NK-92 treated with Interleukin-12 subunit alpha and Interleukin-12 subunit beta, amount 100 ng/mL, for 24 hours (cell line): ENCODE measurements around the gene GRID2IP.
A peak's percentile ranks its signal among the peaks of the same experiment; 100 is the strongest.
"Not testable (repeated sequence)": the region's sequence is repeated elsewhere in the genome, so short reads cannot be mapped to it uniquely, and the experiment has no call there.

Source experiments
- DNase-seq: peaks from one replicate; lab custom pipeline; 2025; lab: John Stamatoyannopoulos, UW

The GRID2IP gene

DNA sequence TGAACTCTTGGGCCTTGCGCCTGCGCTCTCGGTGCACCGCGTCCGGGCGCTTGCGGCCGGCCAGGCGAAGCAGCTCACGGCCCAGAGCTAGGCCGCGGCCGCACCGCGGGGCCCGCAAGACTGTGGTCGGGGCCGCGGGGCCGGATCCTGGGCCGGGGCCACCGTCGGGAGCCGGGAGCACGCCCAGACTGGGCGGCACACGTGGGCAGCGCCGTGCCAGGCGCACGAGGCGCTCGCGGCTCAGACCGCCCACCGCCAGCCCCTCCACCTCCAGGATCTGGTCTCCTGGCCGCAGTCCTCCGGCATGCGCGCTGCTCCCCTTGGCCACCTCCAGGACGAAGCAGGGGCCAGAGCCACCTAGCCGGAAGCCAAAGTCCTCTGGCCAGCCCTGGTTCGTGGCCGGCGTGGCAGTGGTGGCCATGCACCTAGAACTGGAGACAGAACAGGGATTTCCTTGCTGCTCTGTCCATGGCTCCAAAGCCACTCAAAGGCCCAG, at the start of gene GRID2IP:
Gene GRID2IP, minus strand, starts transcription at position 446 of the 496 bp plus-strand sequence. Its CDS starts 25 bp downstream, at position 421.
- no peak for DNase-seq

DNA sequence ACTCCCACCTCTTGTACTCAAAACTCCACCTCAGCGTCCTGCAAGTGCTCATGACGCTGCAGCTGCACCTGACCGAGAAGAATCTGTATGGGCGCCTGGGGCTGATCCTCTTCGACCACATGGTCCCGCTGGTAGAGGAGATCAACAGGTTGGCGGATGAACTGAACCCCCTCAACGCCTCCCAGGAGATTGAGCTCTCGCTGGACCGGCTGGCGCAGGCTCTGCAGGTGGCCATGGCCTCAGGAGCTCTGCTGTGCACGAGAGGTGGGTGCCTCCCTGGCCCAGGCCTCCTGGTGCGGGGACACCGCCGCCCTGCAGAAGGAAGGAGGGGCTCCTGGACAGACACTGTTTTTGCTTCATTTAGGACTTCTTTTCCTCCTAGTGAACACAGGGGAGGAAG, 48.8 kb upstream of the GRID2IP start:
- DNase-seq: no peak

DNA sequence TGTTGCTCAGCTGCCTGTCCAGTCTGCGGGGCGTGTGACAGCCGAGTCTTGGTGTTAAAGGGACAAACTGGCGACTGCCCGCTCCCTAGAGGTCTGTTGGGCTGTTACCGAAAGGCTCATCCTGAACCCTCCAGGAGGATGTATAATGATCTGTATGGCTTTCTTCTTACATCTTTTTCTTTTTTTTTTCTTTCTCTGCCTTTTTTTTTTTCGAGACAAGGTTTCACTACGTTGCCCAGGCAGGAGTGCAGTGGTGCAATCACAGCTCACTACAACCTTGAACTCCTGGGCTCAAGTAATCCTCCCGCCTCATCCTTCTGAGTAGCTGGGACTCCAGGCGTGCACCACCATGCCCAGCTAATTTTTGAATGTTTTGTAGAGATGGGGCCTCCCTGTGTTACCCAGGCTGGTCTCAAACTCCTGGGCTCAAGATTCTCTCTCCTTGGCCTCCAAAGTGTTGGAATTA, 39.4 kb upstream of the GRID2IP start:
- DNase-seq: no peak

DNA sequence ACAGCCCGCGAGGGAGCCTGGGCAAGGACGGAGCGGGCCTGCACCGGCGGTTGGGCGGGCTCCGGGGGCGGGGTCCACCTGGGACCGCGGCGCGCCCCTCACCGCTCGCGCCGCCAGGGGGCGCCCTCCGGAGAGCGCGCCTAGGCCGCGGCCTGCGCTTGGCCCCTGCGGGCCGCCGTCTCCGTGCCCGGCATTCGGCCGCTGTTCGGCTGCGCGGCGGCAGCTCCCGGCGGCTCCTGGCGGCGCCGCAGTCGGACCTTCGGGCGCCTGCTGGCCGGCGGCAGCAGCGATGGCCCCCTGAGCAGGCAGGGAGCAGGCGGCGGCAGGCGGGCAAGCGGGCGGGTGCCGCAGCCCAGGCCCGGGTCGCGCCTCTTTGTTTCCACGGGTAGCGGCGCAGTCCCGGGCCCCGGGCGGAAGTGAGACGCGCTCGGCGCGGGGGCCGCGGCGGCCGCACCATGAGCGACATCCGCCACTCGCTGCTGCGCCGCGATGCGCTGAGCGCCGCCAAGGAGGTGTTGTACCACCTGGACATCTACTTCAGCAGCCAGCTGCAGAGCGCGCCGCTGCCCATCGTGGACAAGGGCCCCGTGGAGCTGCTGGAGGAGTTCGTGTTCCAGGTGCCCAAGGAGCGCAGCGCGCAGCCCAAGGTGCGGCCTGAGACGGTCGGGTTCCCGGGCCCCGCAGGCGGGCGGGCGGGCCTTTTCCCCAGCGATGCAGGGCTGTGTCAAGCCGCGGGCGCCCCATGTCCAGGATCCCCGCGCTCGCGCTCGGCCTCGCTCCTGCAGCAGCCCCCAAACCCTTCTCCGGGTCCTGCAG, 38.8 kb upstream of the GRID2IP start, which contains the start of gene INTS15:
Gene INTS15, plus strand, starts transcription at position 193 of the 816 bp plus-strand sequence. Its CDS starts 263 bp downstream, at position 456.
- peak; percentile 60 for DNase-seq

DNA sequence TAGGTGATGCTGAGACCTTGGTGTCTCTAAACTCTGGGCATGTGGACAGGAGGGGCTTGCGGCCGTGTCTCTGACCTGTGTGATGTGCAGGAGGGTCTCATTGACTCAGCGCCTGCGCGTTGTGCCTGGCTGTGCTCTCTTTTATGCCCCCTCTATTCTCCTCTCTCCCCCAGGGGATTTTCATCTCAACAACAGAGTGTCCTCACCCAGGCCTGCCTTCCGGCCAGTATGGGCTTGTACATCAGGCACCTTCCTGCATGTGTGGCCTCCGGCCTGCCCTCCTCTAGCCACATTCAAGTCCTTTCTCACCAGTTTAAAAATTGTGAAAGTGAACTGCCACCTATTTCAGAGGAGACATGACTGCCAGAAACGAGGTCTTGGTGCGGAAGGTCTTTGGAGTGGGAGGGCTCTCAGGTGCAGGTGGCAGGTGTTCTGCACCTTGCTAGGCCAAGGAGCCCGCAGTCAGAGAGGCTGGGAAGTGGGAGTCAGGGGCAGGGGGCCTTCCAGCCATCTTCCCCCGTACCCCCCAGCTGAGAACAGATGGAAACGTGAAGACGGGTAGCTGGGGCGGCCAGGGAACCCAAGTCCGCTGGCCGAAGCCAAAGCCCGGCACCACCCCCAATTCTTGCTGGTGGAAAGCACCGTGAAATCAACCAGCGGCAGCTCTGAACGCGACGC, 38.0 kb upstream of the GRID2IP start:
- DNase-seq: no peak

DNA sequence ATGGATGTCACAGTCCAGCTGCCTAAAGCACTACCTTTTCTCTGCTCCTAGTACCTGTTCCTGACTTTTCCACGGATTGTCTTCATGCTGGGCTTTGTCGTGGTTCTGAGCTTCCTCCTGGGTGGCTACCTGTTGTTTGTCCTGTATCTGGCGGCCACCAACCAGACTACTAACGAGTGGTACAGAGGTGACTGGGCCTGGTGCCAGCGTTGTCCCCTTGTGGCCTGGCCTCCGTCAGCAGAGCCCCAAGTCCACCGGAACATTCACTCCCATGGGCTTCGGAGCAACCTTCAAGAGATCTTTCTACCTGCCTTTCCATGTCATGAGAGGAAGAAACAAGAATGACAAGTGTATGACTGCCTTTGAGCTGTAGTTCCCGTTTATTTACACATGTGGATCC, 37.3 kb upstream of the GRID2IP start:
- DNase-seq: no peak

DNA sequence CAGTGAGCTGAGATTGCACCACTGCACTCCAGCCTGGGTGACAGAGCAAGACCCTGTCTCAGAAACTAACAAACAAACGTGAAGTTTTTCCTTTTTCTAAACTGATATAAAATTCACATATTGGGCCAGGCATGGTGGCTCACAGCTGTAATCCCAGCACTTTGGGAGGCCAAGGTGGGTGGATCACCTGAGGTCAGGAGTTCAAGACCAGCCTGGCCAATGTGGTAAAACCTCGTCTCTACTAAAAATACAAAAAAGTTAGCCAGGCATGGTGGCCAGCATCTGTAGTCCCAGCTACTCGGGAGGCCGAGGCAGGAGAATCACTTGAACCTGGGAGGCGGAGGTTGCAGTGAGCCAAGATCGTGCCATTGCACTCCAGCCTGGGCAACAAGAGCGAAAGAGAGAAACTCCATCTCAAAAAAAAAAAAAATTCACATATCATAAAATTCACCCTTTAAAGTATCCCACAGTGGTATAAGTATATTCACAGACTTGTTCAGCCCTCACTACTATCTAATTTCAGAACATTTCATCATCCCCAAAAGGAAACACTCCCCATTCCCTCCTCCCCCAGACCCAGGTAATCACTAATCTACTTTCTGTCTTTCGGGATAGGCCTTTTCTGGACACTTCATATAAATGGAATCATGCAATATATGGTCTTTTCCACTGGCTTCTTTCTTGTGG, 34.6 kb upstream of the GRID2IP start:
- DNase-seq: not testable (repeated sequence)

DNA sequence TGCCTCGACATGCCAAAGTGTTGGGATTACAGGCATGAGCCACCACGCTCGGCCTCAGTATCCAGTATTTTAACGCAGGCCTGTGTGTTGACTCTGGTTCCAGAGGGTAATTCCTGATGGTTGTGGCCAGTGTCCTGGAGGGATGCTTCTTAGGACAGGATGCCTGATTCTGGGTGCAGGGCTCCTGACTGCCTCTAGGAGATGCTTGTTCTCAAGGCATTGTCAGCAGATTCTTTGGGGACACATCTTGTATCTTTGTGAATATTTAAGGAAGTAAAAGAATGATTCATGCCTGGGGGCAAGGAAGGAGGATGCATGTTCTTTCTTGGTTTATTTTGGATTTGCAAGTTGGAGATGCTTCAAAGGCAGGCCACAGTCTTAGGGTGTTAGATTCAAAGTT, 28.2 kb upstream of the GRID2IP start:
- no peak for DNase-seq

DNA sequence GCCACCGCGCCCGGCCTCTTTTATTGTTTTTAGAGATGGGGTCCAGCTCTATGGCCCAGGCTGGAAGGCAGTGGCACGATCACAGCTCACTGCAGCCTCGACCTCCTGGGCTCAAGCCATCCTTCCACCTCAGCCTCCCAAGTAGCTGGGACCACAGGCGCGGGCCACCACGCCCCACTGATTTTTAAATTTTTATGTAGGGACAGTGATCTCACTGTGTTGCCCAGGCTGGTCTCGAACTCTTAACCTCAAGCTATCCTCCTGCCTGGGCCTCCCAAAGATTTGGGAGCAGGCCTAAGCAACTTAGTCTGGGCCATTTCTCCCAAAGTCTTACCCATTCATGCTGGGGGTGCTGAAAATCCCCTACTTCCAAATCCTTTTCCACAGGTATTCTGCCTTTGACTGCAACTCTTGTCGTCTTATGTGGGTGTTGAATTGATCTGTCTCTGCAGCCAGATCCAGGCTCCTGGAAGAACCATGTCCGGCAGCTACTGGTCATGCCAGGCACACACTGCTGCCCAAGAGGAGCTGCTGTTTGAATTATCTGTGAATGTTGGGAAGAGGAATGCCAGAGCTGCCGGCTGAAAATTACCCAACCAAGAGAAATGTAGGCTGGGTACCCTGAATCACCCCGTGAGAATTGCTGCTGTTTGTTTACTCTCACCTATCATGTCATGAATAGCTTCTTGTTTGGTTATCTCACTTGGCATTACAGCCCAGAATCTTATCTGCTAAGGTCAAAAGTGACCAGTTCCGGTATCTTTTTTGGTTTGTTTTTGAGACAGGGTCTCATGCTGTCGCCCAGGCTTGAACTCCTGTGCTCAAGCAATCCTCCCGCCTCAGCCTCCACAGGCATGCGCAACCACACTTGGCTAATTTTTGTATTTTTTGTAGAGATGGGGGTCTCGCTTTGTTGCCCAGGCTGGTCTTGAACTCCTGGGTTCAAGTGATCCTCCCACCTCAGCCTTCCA, 27.1 kb upstream of the GRID2IP start:
- no peak for DNase-seq

DNA sequence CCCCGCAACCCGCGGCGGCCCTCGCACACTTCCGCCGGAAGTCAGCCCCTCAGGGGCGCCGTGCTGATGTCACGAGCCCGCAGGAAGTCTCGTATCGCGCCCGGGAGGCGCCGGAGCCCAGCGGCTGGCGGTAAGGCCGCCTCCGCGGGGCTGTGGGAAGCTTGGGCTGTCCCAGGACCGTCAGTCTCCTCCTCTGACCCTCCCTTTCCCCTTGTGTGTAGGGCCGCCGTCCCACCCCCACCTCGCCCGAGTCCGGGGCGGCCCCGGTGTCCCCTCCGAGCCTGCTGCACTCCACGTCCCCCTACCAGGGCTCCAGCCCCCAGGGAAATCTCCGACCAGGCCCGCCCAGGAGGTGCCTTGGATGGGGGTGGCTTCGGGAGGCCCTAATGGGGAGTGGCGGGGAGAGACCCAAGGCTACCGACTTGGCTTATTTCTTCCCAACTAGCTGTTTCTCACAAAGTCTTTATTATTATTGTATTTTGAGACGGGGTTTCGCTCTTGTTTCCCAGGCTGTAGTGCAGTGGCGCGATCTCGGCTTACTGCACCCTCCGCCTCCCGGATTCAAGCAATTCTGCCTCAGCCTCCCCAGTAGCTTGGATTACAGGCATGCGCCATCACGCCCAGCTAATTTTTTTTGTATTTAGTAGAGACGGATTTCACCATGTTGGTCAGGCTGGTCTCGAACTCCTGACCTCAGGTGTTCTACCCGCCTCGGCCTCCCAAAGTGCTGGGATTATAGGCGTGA, 26.3 kb upstream of the GRID2IP start, which contains the start of gene ZDHHC4:
Gene ZDHHC4, plus strand, starts transcription at position 86 of the 745 bp plus-strand sequence. CDS start 3,108 bp downstream, outside the sequence.
- peak; percentile 73 for DNase-seq

DNA sequence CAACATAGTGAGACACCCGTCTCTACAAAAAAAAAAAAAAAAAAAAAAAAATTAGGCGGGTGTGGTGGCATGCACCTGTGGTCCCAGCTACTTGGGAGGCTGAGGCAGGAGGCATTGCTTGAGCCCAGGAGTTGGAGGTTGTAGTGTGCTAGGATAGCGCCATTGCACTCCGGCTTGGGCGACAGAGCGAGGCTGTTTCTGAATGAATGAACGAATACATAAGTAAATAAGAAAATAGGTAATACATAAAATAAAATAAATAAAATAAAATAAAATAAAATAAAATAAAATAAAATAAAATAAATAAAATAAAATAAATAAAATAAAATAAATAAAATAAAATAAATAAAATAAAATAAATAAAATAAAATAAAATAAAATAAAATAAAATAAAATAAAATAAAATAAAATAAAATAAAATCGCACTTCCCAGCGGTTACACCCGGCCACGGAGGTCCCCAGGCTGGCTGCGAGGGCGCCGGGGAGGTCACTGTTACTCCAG, 25.7 kb upstream of the GRID2IP start:
- DNase-seq: not testable (repeated sequence)

DNA sequence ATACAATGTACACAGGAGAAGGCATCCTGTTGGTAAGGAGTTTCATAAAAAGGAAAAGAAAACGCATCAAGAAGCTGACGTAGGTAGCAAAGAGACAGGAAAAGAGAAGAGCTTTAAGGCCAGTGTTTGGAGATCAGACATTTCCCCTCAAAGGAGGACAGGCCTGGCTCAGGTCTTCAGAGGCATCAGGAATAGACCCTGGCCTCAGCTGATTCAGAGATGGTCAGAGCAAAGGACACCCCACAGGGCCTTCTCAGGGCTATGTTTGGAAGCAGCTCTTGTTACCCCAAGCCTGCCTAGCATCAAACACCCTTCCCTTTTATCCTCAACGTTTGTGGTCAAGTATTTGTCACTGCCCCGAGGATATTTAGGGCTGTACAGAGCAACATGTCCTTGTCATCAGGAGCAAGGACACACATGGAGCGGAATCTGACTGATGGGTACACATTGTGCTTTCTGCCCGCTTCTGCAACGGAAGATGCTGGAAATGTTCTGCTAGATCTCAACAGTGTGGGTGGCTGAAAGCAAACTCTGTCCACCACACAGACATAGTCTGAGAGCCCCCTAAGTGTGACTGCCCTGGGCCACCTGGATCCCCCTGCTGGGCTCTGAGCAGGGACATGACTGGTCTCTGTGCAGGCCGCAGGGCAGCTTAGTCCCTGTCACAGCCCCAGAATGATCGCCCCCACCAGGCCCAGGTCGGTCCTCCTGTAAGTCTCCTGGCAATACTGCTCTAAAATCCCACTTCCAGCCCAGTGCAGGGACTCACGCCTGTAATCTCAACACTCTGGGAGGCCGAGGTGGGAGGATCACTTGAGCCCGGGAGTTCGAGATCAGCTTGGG, 25.0 kb upstream of the GRID2IP start:
- DNase-seq: no peak

DNA sequence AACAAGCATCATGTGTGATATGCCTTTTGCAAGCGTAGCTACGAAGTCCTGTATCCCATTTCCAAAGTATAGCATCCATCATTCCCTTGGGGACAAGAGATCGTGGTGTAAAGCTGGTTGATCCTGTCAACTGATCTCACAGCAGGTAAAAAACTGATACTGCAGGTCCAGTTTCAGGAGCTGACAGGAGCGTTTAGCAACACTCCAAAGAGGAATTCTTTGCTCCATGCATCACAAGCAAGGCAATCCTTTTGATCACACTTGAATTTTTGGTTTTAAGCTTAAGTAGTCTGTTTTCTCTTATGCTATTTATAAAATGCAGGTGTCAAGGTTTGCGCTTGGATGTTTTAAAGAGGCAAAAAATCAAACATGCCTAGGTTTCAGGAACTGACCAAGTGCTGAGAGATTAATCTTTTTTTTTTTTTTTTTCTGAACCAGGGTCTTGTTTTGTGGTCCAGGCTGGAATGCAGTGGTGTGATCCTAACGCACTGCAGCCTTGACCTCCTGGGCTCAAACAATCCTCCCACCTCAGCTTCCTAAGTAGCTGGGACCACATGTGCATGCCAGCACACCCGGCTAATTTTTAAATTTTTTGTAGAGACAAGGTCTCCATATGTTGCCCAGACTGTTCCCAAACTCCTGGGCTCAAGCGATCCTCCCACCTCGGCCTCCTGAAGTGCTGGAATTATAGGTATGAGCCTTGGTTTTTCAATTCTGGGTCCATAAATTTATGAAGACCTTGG, 24.2 kb upstream of the GRID2IP start:
- no peak for DNase-seq

DNA sequence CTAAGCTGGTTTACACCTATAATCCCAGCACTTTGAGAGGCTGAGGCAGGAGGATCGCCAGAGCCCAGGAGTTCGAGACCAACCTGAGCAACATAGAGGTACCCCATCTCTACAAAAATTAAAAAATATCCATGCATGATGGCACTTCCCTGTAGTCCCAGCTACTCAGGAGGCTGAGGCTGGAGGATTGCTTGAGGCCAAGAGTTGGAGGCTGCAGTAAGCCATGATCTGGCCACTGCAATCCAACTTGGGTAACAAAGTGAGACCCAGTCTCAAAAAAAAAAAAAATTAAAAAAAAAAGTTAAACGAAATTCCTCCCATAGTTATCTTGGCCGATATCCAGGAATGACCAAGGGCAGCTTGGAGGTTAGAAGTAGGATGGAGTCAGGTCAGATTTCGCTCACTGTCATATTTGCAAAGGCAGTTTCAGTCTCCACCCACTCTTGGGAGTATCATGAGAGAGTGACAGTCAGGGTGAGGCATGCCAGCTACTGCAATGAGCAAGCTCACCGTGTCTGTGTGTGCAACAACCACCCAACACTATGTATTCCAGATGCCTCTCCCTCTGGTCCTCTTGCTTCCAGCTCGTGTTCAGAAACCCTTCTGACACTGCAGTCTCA, 20.0 kb upstream of the GRID2IP start:
- DNase-seq: no peak

DNA sequence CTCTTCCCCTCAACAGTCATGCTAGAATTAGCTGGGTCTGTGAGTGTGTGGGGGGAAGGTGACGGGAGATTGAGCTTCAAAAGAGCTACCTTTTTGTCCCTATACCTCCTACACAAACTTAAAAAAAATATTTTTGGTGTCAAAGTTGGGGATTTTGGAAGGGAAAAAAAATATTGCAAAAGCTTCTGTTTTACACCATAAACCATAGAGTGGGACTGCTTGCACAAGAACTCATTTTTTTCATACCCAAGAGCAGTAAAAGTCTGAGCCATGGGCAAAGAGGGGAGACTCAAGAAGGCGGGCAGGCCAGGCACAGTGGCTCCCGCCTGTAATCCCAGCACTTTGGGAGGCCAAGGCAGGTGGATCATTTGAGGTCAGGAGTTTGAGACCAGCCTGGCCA, 16.6 kb upstream of the GRID2IP start:
- DNase-seq: no peak

DNA sequence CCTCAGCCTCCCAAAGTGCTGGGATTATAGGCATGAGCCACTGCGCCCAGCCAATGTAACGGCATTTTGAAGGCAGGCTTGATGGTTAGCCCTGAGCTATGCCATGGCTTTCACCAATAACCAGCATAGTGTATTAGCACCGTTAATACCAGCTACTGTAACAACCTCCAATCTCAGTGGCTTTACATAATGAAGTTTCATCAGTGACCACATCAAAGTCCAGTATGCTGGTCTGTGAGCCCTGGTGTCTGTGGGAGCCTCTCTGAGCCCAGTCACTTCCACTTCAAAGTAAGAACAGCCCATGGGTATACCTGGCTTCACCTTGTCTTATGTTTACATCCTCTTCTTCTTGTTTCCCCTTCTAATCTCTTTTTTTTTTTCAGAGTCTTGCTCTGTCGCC, 14.4 kb upstream of the GRID2IP start:
- DNase-seq: no peak

DNA sequence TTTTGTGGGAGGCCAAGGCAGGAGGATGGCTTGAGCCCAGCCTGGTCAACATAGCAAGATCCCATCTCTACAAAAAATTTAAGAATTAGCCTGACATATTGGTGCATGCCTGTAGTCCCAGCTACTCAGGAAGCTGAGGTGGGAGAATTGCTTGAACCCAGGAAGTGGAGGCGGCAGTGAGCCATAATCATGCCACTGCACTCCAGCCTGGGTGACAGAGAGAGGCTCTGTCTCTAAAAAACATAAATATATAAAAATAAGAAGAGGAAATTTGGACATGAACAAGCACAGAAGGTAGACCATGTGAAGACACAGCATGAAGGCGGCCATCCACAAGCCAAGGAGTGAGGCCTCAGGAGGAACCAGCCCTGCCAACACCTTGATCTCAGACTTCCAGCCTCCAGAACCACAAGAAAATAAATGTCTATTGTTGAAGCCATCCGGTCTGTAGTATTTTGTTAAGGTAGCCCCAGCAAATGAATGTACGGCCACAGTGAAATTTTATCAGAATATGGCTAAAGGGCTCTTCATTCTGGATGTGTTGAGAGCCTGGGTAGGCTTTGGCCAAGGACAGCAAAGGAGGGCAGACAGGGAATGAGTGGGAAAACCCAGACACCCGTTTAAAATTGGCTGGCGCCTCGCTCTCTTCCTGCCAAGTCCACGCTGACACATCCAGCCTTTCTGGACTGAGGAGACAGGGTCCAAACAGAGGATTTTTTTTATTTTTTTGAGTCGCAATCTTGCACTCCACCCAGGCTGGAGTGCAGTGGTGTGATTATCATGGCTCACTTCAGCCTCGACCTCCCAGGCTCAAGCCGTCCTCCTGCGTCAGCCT, 12.9 kb upstream of the GRID2IP start:
- DNase-seq: no peak
